HL-60 (cell line): ENCODE results near the gene MPRIP.

Source experiments
- CTCF ChIP-seq: IDR thresholded peaks from one replicate; pipeline ENCODE4 v1.5.1; 2011; ENCODE audit warnings: low read length, control low read depth, inconsistent platforms; ENCODE audit not compliant: insufficient read depth
- GABPA ChIP-seq: IDR thresholded peaks from 2 replicates; pipeline ENCODE4 v1.6.1; 2012; ENCODE audit warnings: low read depth
- POLR2AphosphoS5 ChIP-seq: IDR thresholded peaks from 2 replicates; pipeline ENCODE4 v1.6.1; 2012; ENCODE audit warnings: low read depth
- SPI1 ChIP-seq: IDR thresholded peaks from 2 replicates; pipeline ENCODE4 v1.6.1; 2012; ENCODE audit warnings: low read depth, mild to moderate bottlenecking, borderline replicate concordance
- TF ChIP-seq, protein P1 (sequence below): IDR thresholded peaks from 2 replicates; pipeline ENCODE4 v1.6.1; 2012; ENCODE audit warnings: low read depth; ENCODE audit not compliant: insufficient replicate concordance

DNA sequence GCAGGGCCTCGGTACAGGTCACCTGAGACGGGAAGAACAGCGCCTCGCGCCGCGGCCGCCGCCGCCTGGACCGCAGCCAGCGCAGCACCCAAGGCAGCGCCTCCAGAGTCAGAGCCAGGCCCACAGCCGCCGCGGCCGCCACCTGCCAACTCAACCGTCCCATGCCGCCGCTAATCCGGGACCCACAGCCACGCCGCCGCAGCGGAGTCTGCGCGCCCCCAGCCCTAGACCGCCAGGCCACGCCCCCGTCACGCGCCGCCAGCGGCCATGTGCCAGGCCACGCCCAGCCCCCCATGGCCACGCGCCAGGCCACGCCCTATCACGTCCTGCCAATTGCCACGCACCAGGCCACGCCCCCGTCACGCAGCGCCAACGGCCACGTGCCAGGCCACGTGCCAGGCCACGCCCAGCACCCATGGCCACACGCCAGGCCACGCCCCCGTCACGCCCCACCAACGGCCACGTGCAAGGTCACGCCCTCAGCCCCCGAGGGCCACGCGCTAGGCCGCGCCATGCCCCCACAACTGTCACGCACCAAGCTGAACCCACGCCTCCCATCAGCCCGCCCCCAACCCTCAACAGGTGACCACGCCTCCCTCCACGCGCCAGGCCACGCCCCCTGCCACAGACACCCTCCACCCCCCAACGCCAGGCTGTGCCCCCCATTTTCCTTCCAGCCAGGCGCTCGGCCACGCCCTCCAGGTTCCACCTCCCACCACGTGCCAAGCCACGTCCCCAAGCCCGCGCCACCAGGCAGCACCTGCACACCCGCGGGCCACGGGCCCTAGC, 164.1 kb downstream of the MPRIP start, which contains the start of gene PLD6:
- TF ChIP-seq CTCF: no peak
- TF ChIP-seq, protein P1, sequence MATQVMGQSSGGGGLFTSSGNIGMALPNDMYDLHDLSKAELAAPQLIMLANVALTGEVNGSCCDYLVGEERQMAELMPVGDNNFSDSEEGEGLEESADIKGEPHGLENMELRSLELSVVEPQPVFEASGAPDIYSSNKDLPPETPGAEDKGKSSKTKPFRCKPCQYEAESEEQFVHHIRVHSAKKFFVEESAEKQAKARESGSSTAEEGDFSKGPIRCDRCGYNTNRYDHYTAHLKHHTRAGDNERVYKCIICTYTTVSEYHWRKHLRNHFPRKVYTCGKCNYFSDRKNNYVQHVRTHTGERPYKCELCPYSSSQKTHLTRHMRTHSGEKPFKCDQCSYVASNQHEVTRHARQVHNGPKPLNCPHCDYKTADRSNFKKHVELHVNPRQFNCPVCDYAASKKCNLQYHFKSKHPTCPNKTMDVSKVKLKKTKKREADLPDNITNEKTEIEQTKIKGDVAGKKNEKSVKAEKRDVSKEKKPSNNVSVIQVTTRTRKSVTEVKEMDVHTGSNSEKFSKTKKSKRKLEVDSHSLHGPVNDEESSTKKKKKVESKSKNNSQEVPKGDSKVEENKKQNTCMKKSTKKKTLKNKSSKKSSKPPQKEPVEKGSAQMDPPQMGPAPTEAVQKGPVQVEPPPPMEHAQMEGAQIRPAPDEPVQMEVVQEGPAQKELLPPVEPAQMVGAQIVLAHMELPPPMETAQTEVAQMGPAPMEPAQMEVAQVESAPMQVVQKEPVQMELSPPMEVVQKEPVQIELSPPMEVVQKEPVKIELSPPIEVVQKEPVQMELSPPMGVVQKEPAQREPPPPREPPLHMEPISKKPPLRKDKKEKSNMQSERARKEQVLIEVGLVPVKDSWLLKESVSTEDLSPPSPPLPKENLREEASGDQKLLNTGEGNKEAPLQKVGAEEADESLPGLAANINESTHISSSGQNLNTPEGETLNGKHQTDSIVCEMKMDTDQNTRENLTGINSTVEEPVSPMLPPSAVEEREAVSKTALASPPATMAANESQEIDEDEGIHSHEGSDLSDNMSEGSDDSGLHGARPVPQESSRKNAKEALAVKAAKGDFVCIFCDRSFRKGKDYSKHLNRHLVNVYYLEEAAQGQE: no peak
- no peak for TF ChIP-seq GABPA
- peak; percentile 69 for TF ChIP-seq POLR2AphosphoS5
- no peak for TF ChIP-seq SPI1
